HG02798 (cell line): ENCODE measurements around the gene C9orf152.
A peak's percentile ranks its signal among the peaks of the same experiment; 100 is the strongest.
"Not testable (repeated sequence)": the region's sequence is repeated elsewhere in the genome, so short reads cannot be mapped to it uniquely, and the experiment has no call there.

Experiments used
- ATAC-seq: cut with Tn5 transposase; IDR thresholded peaks from one replicate; pipeline ENCODE4 v1.9.1; 2021; ENCODE audit warnings: mild to moderate bottlenecking; ENCODE audit not compliant: unreplicated experiment, poor library complexity

Gene C9orf152

GRCh38 chr9:110208031-110208430 is at the start of gene C9orf152:
Gene C9orf152, minus strand, starts transcription at chr9:110208159. Its CDS starts 580 bp downstream, at chr9:110207579.
- ATAC-seq: no peak

DNA sequence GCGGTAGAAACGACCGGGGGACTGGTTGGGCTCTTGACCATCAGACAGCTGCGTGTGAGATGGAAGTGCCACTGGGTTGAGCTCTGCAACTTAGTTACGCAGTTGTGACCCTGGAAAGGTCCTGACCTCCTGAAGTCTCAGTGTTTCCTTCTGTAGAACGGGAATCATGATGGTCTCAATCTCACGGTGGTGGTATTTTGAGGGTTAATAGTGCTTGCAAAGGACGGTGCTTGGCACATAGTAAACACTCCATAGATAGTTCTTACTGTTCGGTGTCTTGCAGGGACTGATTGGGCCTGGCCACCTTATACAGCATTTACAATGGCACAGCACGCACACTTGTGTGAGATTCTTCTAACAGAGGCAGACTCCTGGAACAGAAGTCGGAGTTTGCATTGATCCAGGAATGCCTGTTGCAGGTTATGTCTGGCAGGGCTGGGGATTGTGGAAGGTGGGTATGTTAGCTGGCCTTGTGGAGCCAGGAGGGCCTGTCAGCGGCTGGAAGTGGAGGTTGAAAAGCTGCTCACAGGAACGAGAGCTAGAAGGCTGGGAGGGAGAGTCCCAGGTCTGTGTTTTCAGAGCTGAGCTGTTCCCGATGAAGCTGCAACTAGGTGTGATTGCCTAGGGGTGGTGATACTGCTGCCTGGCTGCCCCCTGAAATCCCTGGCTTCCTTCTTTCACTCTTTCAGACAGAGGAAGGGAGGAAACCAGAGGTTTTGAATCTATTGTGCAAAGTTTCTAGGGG is 49.3 kb upstream of the C9orf152 start:
- ATAC-seq: peak; percentile 1

- peak; percentile 78 for ATAC-seq
Measured at GRCh38 chr9:110256380-110257096, 48.6 kb upstream of the C9orf152 start, which contains the start of gene TXN. Gene TXN, minus strand, starts transcription at chr9:110256507. Its CDS starts 72 bp downstream, at chr9:110256435.

DNA sequence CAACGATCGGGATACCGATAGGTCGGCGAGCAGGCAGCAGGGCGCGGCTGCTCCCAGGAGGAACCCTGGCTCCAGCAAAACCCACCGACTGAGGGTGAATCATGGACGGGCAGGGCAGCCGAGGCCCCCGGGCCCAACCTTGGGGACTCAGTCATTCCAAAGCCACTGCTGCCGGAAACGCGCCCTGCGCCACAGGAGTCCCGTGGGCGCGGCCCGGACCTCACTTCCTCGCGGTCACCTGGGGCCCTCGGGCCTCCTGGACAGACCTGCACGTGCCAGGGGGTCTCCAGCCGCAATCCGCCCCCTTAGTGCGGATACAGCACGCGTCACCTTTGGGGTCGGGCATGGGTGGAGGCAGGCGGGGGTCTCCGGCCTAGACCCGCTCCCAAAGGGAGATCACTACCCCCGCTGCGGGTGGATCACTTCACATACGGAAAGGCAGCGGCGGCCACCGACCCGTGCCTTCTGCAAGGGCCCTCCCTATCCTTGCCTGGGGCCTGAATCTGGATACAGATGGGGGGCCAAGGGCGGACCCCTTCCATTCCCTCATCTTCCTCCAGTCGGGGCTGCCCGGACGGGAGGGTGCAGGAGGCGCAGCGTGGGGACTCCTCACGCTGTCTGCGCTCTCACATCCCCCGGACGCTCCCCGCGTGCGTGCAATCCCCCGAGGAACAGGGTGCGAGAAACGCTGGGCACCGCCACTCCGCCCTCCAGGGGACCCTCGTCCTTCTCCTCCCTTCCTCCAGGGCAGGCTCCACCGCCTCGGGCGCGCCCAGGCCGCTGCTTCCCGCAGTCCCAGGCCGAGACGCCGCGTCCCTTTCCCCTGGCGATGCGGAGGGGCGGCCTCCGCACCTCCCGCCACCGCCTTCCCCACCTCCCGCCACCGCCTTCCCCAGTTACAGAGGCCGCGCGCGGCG is 47.8 kb upstream of the C9orf152 start:
- ATAC-seq: peak; percentile 18

DNA sequence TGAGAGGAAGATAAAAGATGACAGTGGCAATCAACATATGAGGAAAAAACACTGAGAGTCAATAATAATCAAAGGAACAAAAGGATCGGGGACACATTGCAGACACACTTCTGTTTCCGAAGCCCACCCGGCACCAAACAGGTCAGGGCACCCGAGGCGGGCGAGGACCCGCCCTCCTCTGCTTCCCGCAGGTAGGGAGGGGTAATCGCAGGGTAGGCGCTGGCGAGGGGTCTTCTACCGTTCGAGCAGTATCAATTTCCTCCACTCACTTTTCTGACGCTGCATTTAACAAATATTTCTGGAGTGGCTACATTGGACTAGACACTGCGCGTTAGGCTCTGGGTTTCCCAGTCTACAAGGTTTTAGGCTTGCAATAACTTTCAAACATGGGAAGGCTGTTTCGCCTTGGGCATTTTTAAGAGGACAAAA is 47.1 kb upstream of the C9orf152 start:
- no peak for ATAC-seq

DNA sequence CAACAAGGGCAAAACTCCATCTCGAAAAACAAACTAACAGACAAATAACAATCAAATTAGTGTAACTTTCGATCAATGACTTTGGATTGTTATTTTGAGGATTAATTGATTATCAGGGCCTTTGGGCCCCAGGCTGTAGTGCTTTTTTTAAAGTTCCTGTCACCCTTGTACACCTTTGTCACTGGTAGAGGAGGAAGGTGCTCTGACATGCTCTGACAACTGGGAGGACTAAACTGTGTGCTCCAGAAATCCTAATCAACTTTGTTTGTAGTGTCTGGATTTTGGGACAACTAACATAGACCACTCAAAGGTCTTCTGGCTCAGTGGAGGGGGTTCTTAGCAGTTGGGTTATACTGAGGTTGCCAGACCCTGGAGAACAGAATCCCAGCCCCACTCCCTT is 46.5 kb upstream of the C9orf152 start:
- ATAC-seq: no peak

DNA sequence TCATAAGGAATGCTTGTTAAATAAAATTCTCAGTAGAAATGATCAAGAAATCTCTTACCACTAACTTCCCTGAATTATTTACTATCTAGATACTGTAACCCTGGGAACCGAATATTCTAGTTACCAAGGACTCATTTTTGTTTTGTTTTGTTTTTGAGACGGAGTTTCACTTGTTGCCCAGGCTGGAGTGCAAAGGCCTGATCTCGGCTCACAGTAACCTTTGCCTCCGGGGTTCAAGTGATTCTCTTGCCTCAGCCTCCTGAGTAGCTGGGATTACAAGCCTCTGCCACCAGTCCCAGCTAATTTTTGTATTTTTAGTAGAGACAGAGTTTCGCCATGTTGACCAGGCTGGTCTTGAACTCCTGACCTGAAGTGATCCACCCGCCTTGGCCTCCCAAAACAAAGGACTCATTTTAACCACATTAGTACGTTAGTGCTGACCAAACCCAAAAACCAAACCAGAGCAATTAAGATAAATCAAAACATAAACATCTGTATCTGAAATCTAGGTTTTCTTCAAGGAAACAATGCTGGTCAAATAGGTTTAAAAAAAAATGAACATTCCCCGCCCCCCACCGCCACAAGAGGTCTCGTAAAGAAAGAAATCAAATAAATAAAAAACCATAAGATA is 44.7 kb upstream of the C9orf152 start:
- no peak for ATAC-seq

DNA sequence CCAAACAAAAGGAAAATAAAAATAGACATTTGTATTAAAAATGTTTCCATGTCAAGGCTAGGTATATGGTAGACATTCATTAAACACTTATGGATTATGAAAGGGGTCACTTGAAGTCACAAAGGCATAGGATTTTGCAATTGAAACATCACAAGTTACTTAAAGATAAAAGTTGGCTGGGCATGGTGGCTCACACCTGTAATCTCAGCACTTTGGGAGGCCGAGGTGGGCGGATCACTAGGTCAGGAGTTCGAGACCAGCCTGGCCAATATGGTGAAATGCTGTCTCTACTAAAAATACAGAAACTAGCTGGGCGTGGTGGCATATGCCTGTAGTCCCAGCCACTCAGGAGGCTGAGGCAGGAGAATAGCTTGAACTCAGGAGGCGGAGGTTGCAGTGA is 43.8 kb upstream of the C9orf152 start:
- not testable (repeated sequence) for ATAC-seq

- ATAC-seq: no peak
Measured at GRCh38 chr9:110251212-110251611, 43.3 kb upstream of the C9orf152 start.

GRCh38 chr9:110249603-110250002 is 41.6 kb upstream of the C9orf152 start:
- ATAC-seq: no peak

GRCh38 chr9:110248361-110248760 is 40.4 kb upstream of the C9orf152 start:
- no peak for ATAC-seq

DNA sequence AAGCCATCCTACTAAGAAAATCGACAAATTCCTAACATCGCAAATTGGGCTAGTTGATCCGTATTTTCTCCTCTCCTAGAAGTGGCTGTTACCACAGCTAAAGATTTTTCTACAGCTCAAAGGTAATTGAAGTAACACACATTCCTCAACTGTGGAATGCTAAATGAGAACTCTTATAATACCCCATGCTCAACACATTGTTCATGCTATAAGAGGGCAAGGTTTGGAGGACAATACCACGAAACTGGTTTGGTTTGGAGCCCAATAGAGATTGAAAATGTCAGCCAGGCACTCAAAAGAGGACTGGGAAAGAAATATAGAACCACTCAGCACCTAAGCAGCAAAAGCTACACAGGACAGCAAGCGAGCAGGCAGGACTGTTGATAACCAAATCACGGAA is 38.3 kb upstream of the C9orf152 start:
- no peak for ATAC-seq

GRCh38 chr9:110244616-110245015 is 36.7 kb upstream of the C9orf152 start:
- no peak for ATAC-seq

GRCh38 chr9:110241858-110242321 is 33.9 kb upstream of the C9orf152 start:
- no peak for ATAC-seq

DNA sequence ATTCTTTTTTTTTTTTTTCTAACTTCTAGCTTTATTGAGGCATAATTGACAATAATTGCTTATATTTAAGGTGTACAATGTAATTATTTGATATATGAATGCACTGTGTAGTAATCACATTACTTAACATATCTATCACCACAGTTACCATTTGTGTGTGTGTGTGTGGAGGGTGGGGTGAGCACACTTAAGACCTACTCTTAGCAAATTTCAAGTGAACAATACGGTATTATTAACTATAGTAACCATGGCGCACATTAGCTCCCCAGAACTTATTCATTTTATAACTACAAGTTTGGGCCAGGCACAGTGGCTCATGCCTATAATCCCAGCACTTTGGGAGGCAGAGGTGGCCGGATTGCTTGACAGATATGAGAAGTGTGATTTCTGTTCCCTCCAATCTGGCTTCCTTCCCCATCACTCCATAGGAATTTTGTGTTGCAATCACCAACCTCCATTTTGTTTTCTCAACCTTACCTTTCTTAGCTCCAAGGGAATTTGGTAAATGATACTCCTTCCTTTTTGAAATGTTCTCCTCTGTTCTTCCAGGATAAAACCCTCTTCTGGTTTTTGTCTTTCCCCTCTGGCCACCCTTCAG is 33.4 kb upstream of the C9orf152 start:
- ATAC-seq: no peak

DNA sequence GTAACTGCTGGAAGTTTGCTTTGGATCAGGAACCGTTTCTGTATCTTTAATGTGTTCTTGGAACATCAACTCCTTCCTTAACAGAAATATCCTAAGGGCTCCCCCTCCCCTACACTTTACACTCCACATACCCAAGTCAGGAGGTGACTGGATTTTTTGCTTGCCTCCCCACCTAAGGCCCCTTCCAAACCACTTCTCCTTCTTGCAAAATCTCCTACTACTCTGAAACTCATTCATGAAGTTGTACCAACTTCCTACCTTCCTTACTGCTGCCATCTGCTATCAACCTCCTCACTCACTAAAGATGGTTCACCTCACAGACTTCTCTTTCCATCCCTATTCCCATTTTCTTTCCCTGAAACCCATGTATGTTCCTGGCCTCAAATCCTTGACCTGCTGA is 32.2 kb upstream of the C9orf152 start:
- no peak for ATAC-seq

DNA sequence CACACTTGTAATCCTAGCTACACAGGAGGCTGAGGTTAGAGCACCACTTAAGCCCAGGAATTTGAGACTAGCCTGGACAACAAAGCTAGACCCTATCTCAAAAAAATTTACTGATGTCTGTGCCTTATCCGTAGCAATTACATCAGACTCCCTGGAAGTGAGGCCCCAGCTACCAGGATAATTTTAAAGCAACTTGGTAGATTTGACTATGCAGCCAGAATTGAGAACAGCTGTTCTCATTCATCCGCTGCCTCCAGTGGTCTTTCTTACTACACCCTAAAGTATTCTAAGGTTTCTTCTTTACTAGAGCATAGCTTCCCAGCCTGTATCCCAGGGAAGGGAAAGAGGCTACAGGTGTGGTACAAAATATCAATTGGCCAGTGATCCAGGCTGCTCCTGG is 20.4 kb upstream of the C9orf152 start:
- no peak for ATAC-seq

- no peak for ATAC-seq
Measured at GRCh38 chr9:110224583-110224982, 16.6 kb upstream of the C9orf152 start.

DNA sequence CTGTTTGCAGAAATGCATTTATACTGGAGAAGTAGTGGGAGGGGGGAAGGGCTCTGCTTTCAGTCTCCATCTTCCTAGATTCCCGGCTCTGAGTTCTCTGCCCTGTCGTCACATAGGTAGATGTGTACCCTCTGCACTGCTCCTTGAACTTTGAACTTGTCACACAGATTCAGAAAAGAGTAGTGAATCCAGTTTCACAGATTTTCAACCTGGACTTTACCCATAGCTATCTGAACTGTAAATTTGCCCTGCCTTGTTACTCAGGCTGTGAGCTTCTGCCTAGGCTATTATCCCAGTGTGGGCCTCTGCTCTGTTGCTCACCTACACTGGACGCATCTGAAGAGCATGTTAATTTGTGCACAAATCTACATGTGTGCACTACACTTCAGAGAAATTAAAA is 12.8 kb upstream of the C9orf152 start:
- ATAC-seq: no peak

DNA sequence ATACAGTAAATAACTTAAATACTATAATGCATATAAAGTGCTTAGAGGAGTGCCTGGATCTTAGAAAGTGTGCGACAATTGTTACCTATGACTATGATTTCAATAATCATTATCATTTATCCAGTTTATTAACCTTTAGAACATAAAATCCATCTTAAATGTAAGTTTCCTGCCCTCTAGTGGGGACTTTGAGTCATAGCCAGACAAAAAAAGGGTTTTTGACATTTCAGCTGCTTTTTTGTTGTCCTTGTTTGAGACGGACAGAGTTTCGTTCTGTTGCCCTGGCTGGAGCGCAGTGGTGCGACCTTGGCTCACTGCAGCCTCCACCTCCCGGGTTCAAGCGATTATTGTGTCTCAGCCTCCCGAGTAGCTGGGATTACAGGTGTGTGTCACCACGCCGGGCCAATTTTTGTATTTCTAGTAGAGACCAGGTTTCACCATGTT is 9.7 kb upstream of the C9orf152 start:
- ATAC-seq: no peak
